ENCODE results near the gene FRY. TPM values are rescaled to one million over a fixed set of nuclear protein-coding genes. Genes with fewer than 3 reads are reported as not detected.
A peak's percentile ranks its signal among the peaks of the same experiment; 100 is the strongest.

The FRY gene
- total and polyA plus RNA-seq, 2 of the 13 experiments (the other 11 are each of a cell fraction or from before 2014, with no cell fraction given) = 8.2 to 13.1 TPM

- TF ChIP-seq ZNF430 (CRISPR knock-in tag; IDR thresholded peaks at IDR 0.05) = 0 out of 2 replicates have a peak, but pooled peaks have one; percentile 12
- no peak for TF ChIP-seq ZNF18 (CRISPR knock-in tag; IDR thresholded peaks at IDR 0.05; ENCODE audit: insufficient replicate concordance)
- TF ChIP-seq ZSCAN25 (CRISPR knock-in tag; IDR thresholded peaks at IDR 0.05) = 0 out of 2 replicates have a peak, but pooled peaks have one; percentile 21
- TF ChIP-seq SMARCC2 (IDR thresholded peaks at IDR 0.05) = no peak
- 0 out of 2 replicates have a peak, but pooled peaks have one; percentile 34 for TF ChIP-seq SAFB2 (CRISPR knock-in tag; IDR thresholded peaks at IDR 0.05; ENCODE audit: borderline replicate concordance, low read depth)
- TF ChIP-seq ZNF720 (CRISPR knock-in tag; IDR thresholded peaks at IDR 0.05) = no peak
- peak; percentile 44; the same call in 1 of the 2 replicates for TF ChIP-seq SP5 (CRISPR knock-in tag; IDR thresholded peaks at IDR 0.05; ENCODE audit: borderline replicate concordance, low read depth)
- no peak for TF ChIP-seq ZBTB14 (CRISPR knock-in tag; IDR thresholded peaks at IDR 0.05)
- TF ChIP-seq, protein P1, sequence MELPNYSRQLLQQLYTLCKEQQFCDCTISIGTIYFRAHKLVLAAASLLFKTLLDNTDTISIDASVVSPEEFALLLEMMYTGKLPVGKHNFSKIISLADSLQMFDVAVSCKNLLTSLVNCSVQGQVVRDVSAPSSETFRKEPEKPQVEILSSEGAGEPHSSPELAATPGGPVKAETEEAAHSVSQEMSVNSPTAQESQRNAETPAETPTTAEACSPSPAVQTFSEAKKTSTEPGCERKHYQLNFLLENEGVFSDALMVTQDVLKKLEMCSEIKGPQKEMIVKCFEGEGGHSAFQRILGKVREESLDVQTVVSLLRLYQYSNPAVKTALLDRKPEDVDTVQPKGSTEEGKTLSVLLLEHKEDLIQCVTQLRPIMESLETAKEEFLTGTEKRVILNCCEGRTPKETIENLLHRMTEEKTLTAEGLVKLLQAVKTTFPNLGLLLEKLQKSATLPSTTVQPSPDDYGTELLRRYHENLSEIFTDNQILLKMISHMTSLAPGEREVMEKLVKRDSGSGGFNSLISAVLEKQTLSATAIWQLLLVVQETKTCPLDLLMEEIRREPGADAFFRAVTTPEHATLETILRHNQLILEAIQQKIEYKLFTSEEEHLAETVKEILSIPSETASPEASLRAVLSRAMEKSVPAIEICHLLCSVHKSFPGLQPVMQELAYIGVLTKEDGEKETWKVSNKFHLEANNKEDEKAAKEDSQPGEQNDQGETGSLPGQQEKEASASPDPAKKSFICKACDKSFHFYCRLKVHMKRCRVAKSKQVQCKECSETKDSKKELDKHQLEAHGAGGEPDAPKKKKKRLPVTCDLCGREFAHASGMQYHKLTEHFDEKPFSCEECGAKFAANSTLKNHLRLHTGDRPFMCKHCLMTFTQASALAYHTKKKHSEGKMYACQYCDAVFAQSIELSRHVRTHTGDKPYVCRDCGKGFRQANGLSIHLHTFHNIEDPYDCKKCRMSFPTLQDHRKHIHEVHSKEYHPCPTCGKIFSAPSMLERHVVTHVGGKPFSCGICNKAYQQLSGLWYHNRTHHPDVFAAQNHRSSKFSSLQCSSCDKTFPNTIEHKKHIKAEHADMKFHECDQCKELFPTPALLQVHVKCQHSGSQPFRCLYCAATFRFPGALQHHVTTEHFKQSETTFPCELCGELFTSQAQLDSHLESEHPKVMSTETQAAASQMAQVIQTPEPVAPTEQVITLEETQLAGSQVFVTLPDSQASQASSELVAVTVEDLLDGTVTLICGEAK (IDR thresholded peaks at IDR 0.05) = no peak
- TF ChIP-seq, protein P1 (CRISPR knock-in tag; IDR thresholded peaks at IDR 0.05) = no peak
- TF ChIP-seq MAZ (IDR thresholded peaks at IDR 0.05; ENCODE audit: borderline replicate concordance, low read depth, low read length) = no peak
- no peak for TF ChIP-seq MAZ (CRISPR knock-in tag; IDR thresholded peaks at IDR 0.05; ENCODE audit: low read depth)
Measured at GRCh38 chr13:32254916-32255723, 223.5 kb downstream of the FRY start (continued).

Measured in HepG2 (cell line).